Fibroblast of skin of abdomen (primary cell): Measurements from ENCODE around the gene PLEKHA1.

ENCODE experiments used
- DNase-seq: peaks from one replicate; pipeline ENCODE4 v3.0.0-alpha.2; 2013

Gene PLEKHA1

GRCh38 chr10:122422266-122422989, 47.9 kb downstream of the PLEKHA1 start:
- no peak for DNase-seq

- DNase-seq = no peak
Observed at GRCh38 chr10:122424059-122424458, 49.6 kb downstream of the PLEKHA1 start.

GRCh38 chr10:122426829-122427228, 52.3 kb downstream of the PLEKHA1 start:
- no peak for DNase-seq

- no peak for DNase-seq
Observed at GRCh38 chr10:122427280-122427679, 52.8 kb downstream of the PLEKHA1 start.

GRCh38 chr10:122435212-122435827, 60.8 kb downstream of the PLEKHA1 start:
- DNase-seq = peak; percentile 41

- peak; percentile 45 for DNase-seq
Observed at GRCh38 chr10:122441961-122442360, 67.5 kb downstream of the PLEKHA1 start.

GRCh38 chr10:122445469-122445868, 71.0 kb downstream of the PLEKHA1 start:
- DNase-seq = no peak

GRCh38 chr10:122445904-122446303, 71.4 kb downstream of the PLEKHA1 start:
- DNase-seq = no peak

GRCh38 chr10:122446668-122447423, 72.3 kb downstream of the PLEKHA1 start:
- DNase-seq = no peak

GRCh38 chr10:122448600-122448999, 74.1 kb downstream of the PLEKHA1 start:
- DNase-seq = no peak

GRCh38 chr10:122449153-122449552, 74.6 kb downstream of the PLEKHA1 start:
- DNase-seq = no peak

GRCh38 chr10:122450353-122450990, 76.0 kb downstream of the PLEKHA1 start:
- no peak for DNase-seq

GRCh38 chr10:122454071-122454470, 79.6 kb downstream of the PLEKHA1 start:
- DNase-seq = peak; percentile 29

GRCh38 chr10:122454603-122455080, 80.1 kb downstream of the PLEKHA1 start, which contains the start of gene ARMS2:
ARMS2 (plus strand) TSS chr10:122454653; CDS start chr10:122454728, 75 bp downstream.
- no peak for DNase-seq

- no peak for DNase-seq
Observed at GRCh38 chr10:122455376-122456079, 81.0 kb downstream of the PLEKHA1 start.

GRCh38 chr10:122457934-122458333, 83.4 kb downstream of the PLEKHA1 start:
- no peak for DNase-seq

- no peak for DNase-seq
Observed at GRCh38 chr10:122458693-122459092, 84.2 kb downstream of the PLEKHA1 start.

- peak; percentile 84 for DNase-seq
Observed at GRCh38 chr10:122459561-122460273, 85.2 kb downstream of the PLEKHA1 start.

GRCh38 chr10:122460891-122461293, 86.4 kb downstream of the PLEKHA1 start:
- no peak for DNase-seq

GRCh38 chr10:122461367-122461728, 86.8 kb downstream of the PLEKHA1 start, which contains the start of gene HTRA1:
HTRA1 (plus strand) TSS chr10:122461553; CDS start chr10:122461653, 100 bp downstream.
- peak; percentile 71 for DNase-seq
